ENCODE data around the gene PTPRB.
"Not testable (repeated sequence)": the region's sequence is repeated elsewhere in the genome, so short reads cannot be mapped to it uniquely, and the experiment has no call there.

The PTPRB gene

DNA sequence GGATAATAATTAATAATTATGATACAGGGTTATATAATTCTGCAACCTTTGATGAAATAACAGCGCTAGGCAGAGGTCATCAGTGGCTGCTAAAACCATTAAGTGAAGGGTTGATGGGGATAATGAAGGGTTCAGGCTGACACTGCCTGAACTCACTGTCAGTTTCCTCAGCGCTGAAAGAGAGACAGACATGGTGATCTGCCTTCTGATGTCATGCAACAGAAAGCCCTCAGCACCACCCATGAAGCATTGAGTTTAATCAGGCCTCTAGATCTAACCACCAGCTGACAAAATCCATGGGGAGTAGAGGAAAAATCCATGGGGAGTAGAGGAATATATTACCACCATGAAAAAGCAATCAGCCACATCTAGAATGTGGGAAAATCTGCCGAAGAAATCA, 107.6 kb downstream of the PTPRB start:
- no peak for DNase-seq

GRCh38 chr12:70520847-70521246, 116.4 kb downstream of the PTPRB start:
- no peak for DNase-seq

DNA sequence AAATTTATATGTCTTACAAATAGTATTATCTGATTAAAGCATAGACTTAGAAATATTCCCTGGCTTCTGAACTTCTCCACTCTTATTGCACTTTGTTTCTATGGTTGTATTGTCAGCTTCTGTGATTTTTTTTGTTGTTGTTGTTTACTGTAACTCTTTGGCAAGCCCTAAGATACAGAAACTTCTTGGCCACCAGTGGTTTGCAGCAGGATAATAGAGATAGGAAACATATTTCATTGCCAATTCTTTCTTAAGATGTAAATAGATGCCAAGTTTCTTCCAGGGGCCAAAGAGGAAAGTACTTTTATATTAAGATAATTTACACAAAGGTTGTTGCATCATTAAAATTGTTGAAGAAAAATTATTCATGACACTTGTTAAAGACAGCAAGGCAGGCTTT, 123.8 kb downstream of the PTPRB start:
- no peak for DNase-seq

GRCh38 chr12:70508178-70508577, 129.1 kb downstream of the PTPRB start:
- DNase-seq, result no peak

DNA sequence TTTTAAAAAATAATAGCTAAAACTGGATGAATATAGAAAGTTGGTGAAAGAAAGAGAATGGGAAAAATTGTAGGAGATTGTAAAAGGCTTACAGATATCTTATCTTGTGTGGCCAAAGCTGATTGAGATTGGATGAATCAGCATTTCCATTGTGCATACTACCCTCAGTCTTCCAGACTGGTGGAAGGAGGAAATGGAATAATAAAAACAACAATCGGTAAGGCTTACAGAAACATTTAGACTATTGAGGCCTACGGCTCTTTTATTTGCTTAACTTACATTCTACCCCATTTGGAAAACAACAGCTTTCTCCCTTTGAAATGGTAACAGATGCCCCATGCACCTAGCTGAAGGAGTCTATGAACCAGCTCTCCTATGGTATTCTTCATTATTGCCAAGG, 129.8 kb downstream of the PTPRB start:
- DNase-seq, result no peak

- DNase-seq, result no peak
Observed at GRCh38 chr12:70497508-70497907, 139.7 kb downstream of the PTPRB start.

GRCh38 chr12:70492904-70493303, 144.3 kb downstream of the PTPRB start:
- DNase-seq, result not testable (repeated sequence)

DNA sequence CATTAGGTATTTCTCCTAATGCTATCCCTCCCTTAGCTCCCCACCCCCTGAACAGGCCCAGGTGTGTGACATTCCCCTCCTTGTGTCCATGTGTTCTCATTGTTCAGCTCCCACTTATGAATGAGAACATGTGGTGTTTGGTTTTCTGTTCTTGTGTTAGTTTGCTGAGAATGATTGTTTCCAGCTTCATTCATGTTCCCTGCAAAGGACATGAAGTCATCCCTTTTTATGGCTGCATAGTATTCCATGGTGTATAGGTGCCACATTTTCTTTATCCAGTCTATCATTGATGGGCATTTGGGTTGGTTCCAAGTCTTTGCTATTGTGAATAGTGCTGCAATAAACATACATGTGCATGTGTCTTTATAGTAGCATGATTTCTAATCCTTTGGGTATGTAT, 146.3 kb downstream of the PTPRB start:
- not testable (repeated sequence) for DNase-seq

GRCh38 chr12:70487440-70487839, 149.8 kb downstream of the PTPRB start:
- peak; percentile 2 for DNase-seq

GRCh38 chr12:70486588-70486987, 150.6 kb downstream of the PTPRB start:
- DNase-seq, result no peak

DNA sequence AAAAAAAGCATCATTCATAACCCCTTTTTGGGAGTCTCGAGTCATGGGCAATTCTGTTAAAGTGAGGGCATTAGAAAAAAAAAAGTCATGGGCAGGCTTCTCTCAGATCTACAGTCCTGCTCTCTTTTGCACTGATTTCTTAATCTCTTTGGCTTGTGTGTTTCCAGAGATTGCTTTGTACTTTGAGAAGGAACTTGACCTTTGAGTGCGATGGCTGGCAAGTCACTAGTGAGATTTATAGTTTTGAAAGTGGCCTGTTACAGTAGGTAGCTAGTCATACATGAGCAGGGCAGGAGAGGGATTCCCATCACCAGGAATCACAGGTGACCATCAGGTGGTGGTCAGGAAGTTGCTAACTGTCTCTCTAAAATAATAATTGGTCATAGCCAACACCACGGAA, 151.5 kb downstream of the PTPRB start:
- no peak for DNase-seq

DNA sequence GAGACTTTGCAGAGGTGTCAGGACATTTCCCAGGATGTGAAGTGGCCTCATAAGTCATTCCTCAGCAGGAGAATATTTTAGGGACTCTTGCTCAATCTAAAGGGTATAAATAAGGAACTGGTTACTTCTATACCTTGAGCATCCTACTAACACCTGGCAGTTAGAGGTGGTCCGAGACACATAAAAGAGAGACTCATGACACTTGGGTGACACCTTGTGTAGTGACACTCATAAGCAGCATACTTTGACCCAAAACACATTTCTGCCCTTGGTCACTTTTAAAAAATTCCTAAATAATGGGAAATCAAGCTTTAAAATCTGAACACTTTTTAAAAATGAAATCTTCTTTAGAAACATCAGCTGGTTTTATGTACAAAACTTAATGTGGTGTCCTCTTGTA, 152.8 kb downstream of the PTPRB start:
- no peak for DNase-seq

DNA sequence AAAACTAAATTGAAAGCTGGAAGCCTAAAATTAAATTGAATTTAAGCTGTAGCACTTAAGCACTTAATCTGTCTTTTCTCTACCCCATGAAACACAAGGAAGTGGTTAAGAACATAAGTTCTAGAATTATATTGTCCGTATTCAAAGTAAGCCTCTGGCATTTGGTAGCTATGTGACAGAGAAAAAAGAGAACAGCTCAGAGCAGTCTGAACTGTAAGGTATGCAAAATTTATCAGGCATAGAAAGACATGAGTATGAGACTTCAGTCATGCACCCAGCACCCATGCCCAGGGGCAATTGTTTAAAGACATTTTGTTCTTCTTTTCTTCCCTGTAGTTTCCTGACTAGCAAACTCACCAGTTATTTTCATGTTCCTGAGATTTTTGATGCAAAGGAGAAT, 154.5 kb downstream of the PTPRB start:
- no peak for DNase-seq

DNA sequence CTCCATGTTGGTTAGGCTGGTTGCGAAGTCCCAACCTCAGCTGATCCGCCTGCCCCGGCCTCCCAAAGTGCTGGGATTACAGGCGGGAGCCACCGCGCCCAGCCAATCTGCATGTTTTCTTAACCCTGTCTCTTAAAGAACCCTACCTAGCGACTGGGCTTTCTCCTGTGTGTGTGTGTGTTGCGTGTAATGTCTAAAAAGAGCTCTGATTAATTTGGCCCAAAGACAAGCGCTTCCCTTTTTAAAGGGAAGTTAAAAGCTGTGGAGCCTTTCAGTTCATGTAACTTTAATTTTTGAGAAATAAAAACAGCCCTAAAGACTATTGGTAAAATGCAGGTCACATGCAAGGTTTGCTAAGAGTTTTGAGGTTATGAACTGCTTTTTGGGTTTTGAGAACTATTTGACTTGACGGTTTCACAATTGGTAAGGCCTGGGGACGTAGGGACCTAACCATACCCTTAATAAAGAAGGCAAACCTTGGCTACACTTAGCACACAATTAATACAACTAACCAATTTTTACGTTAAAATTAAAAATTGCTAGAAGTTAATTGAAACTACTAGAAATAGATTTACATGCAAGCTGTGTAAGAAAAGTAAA, 167.9 kb downstream of the PTPRB start:
- DNase-seq, result no peak

GRCh38 chr12:70468741-70469140, 168.5 kb downstream of the PTPRB start:
- DNase-seq, result no peak

GRCh38 chr12:70467918-70468733, 169.1 kb downstream of the PTPRB start:
- no peak for DNase-seq

GRCh38 chr12:70467476-70467875, 169.8 kb downstream of the PTPRB start:
- no peak for DNase-seq

DNA sequence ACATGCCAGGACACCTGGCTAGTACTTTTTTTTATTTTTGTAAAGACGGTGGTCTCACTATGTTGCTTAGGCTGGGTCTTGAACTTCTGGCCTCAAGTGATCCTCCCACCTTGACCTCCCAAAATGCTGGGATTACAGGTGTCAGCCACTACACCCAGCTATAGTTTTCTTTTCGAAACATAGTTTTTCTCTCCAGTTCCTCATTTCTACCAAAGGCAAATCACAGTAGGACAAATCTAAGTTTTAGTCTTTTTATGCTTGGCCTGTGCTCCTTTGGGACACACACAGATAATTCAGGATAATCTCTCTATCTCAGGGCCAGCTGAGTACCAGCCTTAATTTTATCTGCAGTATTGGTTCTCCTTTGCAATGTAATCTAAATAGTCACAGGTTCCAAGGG, 170.5 kb downstream of the PTPRB start:
- no peak for DNase-seq

Measured in NCI-H1048 (cell line).